K562 (cell line): ENCODE measurements around the gene IL17REL. TPM values are rescaled to one million over a fixed set of nuclear protein-coding genes. Genes with fewer than 3 reads are reported as not detected.

ENCODE experiments used
- ARID1B ChIP-seq: fragments of 450-650 bp; IDR thresholded peaks from 2 replicates; pipeline ENCODE4 v1.6.1; 2016; ENCODE audit warnings: antibody characterized with exemption, mild to moderate bottlenecking, inconsistent platforms
- ARID2 ChIP-seq: fragments of 450-650 bp; IDR thresholded peaks from 2 replicates; pipeline ENCODE4 v1.6.1; 2017; ENCODE audit warnings: antibody characterized with exemption, mild to moderate bottlenecking
- HOXB6 ChIP-seq: fragments of 250-450 bp; sonication (Bioruptor Pico); IDR thresholded peaks from 2 replicates; pipeline ENCODE4 v1.5.1; 2022; ENCODE audit warnings: mild to moderate bottlenecking, borderline replicate concordance
- MEF2D ChIP-seq: conservative IDR thresholded peaks from 2 replicates; pipeline ENCODE4 v1.6.1; 2016; ENCODE audit warnings: low read depth, missing genetic modification characterization, missing compliant biosample characterization
- MTA2 ChIP-seq: fragments of 450-650 bp; IDR thresholded peaks from 2 replicates; pipeline ENCODE4 v1.6.1; 2016; ENCODE audit warnings: low read depth
- NFIX ChIP-seq: fragments of 250-450 bp; sonication (Bioruptor Pico); IDR thresholded peaks from 2 replicates; pipeline ENCODE4 v1.4.0; 2020; ENCODE audit warnings: low read depth, mild to moderate bottlenecking, moderate library complexity
- NFYB ChIP-seq: IDR thresholded peaks from 2 replicates; pipeline ENCODE4 v1.6.1; 2011; ENCODE audit warnings: mild to moderate bottlenecking, moderate library complexity; ENCODE audit not compliant: insufficient read length; ENCODE audit errors: extremely low read depth
- RBBP5 ChIP-seq: fragments of 200-600 bp; sonication (generic); IDR thresholded peaks from 2 replicates; pipeline ENCODE4 v1.6.1; 2012; ENCODE audit warnings: borderline replicate concordance, mild to moderate bottlenecking, low read length, control low read depth, inconsistent platforms; ENCODE audit not compliant: insufficient read depth, poor library complexity, severe bottlenecking
- SETDB1 ChIP-seq: IDR thresholded peaks from one replicate; pipeline ENCODE4 v1.6.1; 2012; ENCODE audit warnings: low read length, control low read depth, inconsistent platforms
- SMAD1 ChIP-seq: fragments of 150-350 bp; IDR thresholded peaks from 2 replicates; pipeline ENCODE4 v1.6.1; 2014; ENCODE audit warnings: low read length, low read depth; ENCODE audit not compliant: partially characterized antibody
- TGIF2 ChIP-seq: sonication (generic); formaldehyde crosslinking; IDR thresholded peaks from 2 replicates; pipeline ENCODE4 v1.8.1; 2022; ENCODE audit warnings: mild to moderate bottlenecking, missing genetic modification reagents, moderate library complexity
- THRAP3 ChIP-seq: fragments of 450-650 bp; IDR thresholded peaks from 2 replicates; pipeline ENCODE4 v1.6.1; 2016; ENCODE audit warnings: mild to moderate bottlenecking, inconsistent platforms, borderline replicate concordance
- TRIM24 ChIP-seq, 2 experiments: fragments of 450-650 bp; IDR thresholded peaks; 2 replicates each; pipeline ENCODE4 v1.6.1; 2016
- ZBTB1 ChIP-seq: sonication (generic); formaldehyde crosslinking; IDR thresholded peaks from 2 replicates; pipeline ENCODE4 v1.8.1; 2023; ENCODE audit warnings: missing genetic modification reagents, low read depth, mild to moderate bottlenecking, borderline replicate concordance
- ZNF311 ChIP-seq: fragments of 250-450 bp; sonication (Bioruptor Pico); IDR thresholded peaks from 2 replicates; pipeline ENCODE4 v1.4.0; 2020; ENCODE audit warnings: mild to moderate bottlenecking, moderate library complexity
- ZNF79 ChIP-seq: fragments of 250-450 bp; sonication (Bioruptor Pico); IDR thresholded peaks from 2 replicates; pipeline ENCODE4 v1.4.0; 2020; ENCODE audit warnings: low read depth, mild to moderate bottlenecking, moderate library complexity
- polyA plus RNA-seq, 8 experiments: library from polyadenylated mRNA; depleted of rRNA in 4 of 8; stranded (reverse) in 5 of 8; unstranded in 3 of 8; fragments of >200 nt; fragmentation: Nextera tagmentation in 2 of 8; fragmentation: Illumina TruSeq in 1 of 8; extraction: Ambion mirVana in 2 of 8; extraction: Trizol in 1 of 8; gene quantifications; 2 replicates each; pipeline versions ENCODE4 v1.2.1 to v1.2.3, GENCODE V29; 2011 to 2014; ENCODE audit warnings: inconsistent platforms in 1 of 8, missing spikeins in 1 of 8
- total RNA-seq, 7 experiments: library from RNA; depleted of rRNA in 6 of 7; stranded (reverse); fragments of >200 nt in 6 of 7; fragmentation: Illumina TruSeq in 2 of 7; extraction: Trizol in 2 of 7; gene quantifications; 2 replicates each; pipeline versions ENCODE4 v1.2.1 to v1.2.3, GENCODE V29; 2011 to 2021; ENCODE audit warnings: low replicate concordance in 1 of 7
- TF ChIP-seq, protein P1 (sequence below): fragments of 450-650 bp; IDR thresholded peaks from 2 replicates; pipeline ENCODE4 v1.6.1; 2016; ENCODE audit warnings: missing biosample characterization, missing genetic modification characterization
- TF ChIP-seq, protein P2 (sequence below): fragments of 450-650 bp; IDR thresholded peaks from 2 replicates; pipeline ENCODE4 v1.6.1; 2016; ENCODE audit warnings: antibody characterized with exemption
- TF ChIP-seq, protein P3 (sequence below), 2 experiments: fragments of 150-350 bp in 1 of 2; IDR thresholded peaks; 2 replicates each; pipeline ENCODE4 v1.6.1; 2012 to 2016; ENCODE audit warnings: low read depth in 2 of 2, low read length in 2 of 2, mild to moderate bottlenecking in 1 of 2, moderate library complexity in 1 of 2

The IL17REL gene
- total and polyA plus RNA-seq, 9 of the 15 experiments (the other 6 are each of a cell fraction or from before 2014, with no cell fraction given): 0.05 to 0.42 (median 0.11) TPM; not detected in 4

DNA sequence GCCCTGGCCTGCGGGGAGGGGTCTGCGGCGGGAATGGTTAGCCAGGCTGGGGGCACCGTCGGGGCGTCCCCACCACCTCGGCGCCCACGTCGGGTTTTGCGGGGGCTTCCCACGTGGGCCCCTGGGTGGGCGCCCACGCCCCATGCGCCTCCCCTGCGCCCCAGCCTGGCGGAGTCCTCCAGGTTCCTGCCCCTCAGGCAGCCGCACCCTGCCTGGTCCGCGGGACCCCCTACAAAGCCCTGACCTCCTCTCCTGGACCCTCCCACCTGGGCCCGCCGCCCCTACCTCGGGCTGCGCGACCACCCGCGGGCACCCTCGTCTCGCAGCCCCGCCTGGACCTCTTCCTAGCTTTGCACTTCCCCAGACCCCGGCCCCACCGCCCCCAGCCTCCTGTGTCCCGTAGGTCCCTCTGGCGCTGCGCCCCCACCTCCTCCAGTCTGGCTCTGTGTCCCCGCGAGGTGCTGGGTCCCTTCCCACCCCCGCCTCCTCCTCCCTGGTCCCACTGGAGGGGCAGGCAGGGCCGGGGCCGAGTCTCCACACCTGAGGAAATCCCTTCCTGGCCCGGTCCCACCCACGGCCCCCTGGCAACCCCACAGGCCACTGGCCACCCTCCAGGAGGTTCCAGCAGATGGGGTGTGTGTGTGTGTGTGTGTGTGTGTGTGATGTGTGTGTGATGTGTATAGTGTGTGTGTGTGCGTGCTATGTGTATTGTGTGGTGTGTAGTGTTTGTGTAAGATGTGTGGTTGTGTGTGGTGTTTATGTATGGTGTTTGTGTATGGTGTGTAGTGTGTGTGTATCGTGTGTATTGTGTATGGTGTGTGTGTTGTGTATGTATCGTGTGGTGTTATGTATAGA, 40.2 kb downstream of the IL17REL start (continued):
- no peak for TF ChIP-seq RBBP5
- TF ChIP-seq ZNF79 (CRISPR knock-in tag): no peak
- TF ChIP-seq THRAP3: 0 out of 2 replicates have a peak, but pooled peaks have one; percentile 72
- no peak for TF ChIP-seq MTA2
- TF ChIP-seq TRIM24 (IDR thresholded peaks at IDR 0.05): peak in 1 of 2 experiments; percentile 22; a peak in 1 of 4 replicates
- TF ChIP-seq SMAD1: no peak
- TF ChIP-seq, protein P1, sequence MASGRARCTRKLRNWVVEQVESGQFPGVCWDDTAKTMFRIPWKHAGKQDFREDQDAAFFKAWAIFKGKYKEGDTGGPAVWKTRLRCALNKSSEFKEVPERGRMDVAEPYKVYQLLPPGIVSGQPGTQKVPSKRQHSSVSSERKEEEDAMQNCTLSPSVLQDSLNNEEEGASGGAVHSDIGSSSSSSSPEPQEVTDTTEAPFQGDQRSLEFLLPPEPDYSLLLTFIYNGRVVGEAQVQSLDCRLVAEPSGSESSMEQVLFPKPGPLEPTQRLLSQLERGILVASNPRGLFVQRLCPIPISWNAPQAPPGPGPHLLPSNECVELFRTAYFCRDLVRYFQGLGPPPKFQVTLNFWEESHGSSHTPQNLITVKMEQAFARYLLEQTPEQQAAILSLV (tag): 0 out of 2 replicates have a peak, but pooled peaks have one; percentile 10
- no peak for TF ChIP-seq ARID2
- no peak for TF ChIP-seq TGIF2 (CRISPR knock-in tag)
- TF ChIP-seq, protein P2, sequence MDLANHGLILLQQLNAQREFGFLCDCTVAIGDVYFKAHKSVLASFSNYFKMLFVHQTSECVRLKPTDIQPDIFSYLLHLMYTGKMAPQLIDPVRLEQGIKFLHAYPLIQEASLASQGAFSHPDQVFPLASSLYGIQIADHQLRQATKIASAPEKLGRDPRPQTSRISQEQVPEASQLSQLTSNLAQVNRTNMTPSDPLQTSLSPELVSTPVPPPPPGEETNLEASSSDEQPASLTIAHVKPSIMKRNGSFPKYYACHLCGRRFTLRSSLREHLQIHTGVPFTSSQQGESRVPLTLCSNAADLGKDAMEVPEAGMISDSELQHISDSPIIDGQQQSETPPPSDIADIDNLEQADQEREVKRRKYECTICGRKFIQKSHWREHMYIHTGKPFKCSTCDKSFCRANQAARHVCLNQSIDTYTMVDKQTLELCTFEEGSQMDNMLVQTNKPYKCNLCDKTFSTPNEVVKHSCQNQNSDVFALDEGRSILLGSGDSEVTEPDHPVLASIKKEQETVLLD: no peak
- TF ChIP-seq NFYB: no peak
- TF ChIP-seq, protein P3, sequence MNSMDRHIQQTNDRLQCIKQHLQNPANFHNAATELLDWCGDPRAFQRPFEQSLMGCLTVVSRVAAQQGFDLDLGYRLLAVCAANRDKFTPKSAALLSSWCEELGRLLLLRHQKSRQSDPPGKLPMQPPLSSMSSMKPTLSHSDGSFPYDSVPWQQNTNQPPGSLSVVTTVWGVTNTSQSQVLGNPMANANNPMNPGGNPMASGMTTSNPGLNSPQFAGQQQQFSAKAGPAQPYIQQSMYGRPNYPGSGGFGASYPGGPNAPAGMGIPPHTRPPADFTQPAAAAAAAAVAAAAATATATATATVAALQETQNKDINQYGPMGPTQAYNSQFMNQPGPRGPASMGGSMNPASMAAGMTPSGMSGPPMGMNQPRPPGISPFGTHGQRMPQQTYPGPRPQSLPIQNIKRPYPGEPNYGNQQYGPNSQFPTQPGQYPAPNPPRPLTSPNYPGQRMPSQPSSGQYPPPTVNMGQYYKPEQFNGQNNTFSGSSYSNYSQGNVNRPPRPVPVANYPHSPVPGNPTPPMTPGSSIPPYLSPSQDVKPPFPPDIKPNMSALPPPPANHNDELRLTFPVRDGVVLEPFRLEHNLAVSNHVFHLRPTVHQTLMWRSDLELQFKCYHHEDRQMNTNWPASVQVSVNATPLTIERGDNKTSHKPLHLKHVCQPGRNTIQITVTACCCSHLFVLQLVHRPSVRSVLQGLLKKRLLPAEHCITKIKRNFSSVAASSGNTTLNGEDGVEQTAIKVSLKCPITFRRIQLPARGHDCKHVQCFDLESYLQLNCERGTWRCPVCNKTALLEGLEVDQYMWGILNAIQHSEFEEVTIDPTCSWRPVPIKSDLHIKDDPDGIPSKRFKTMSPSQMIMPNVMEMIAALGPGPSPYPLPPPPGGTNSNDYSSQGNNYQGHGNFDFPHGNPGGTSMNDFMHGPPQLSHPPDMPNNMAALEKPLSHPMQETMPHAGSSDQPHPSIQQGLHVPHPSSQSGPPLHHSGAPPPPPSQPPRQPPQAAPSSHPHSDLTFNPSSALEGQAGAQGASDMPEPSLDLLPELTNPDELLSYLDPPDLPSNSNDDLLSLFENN (IDR thresholded peaks at IDR 0.05; ENCODE audit: low read depth in 2 of 2, low read length in 2 of 2): no peak
- TF ChIP-seq MEF2D (tag): no peak
- no peak for TF ChIP-seq HOXB6 (CRISPR knock-in tag)
- 0 out of 2 replicates have a peak, but pooled peaks have one; percentile 12 for TF ChIP-seq ARID1B
- TF ChIP-seq NFIX (CRISPR knock-in tag): no peak
- no peak for TF ChIP-seq SETDB1
- no peak for TF ChIP-seq ZNF311 (CRISPR knock-in tag)
- no peak for TF ChIP-seq ZBTB1 (CRISPR knock-in tag)
